Measurements from ENCODE around the gene ZNF628.

ZNF628 gene

GRCh38 chr19:55439052-55439451 is 37.4 kb upstream of the ZNF628 start:
- no peak overlapping the region for H3K4me3 ChIP-seq (ENCODE audit: low read depth, low read length)
- H3K9me3 ChIP-seq (ENCODE audit: control insufficient read depth, insufficient read depth, low read depth, low read length): no peaks in the 10 kb centered on the region
- TF ChIP-seq, protein P1, sequence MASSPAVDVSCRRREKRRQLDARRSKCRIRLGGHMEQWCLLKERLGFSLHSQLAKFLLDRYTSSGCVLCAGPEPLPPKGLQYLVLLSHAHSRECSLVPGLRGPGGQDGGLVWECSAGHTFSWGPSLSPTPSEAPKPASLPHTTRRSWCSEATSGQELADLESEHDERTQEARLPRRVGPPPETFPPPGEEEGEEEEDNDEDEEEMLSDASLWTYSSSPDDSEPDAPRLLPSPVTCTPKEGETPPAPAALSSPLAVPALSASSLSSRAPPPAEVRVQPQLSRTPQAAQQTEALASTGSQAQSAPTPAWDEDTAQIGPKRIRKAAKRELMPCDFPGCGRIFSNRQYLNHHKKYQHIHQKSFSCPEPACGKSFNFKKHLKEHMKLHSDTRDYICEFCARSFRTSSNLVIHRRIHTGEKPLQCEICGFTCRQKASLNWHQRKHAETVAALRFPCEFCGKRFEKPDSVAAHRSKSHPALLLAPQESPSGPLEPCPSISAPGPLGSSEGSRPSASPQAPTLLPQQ (tag by site-specific recombination; IDR thresholded peaks at IDR 0.05): no peak
- TF ChIP-seq ZNF768 (tag by site-specific recombination; IDR thresholded peaks at IDR 0.05) (peak; percentile 7; the same call in 1 of the 2 replicates), ZNF623 (tag by site-specific recombination; IDR thresholded peaks at IDR 0.05) (peak; percentile 100), ZNF302 (tag by site-specific recombination; IDR thresholded peaks at IDR 0.05; ENCODE audit: low read depth) (no peak), KLF8 (tag by site-specific recombination; IDR thresholded peaks at IDR 0.05) (0 out of 2 replicates have a peak, but pooled peaks have one; percentile 31), ZNF580 (tag by site-specific recombination; IDR thresholded peaks at IDR 0.05) (0 out of 2 replicates have a peak, but pooled peaks have one; percentile 28), ZNF785 (tag by site-specific recombination; IDR thresholded peaks at IDR 0.05) (no peak), ZNF132 (tag by site-specific recombination; IDR thresholded peaks at IDR 0.05; ENCODE audit: borderline replicate concordance) (no peak), ZNF280D (tag by site-specific recombination; IDR thresholded peaks at IDR 0.05) (peak; percentile 58; the same call in 1 of the 2 replicates), ZNF280C (tag by site-specific recombination; IDR thresholded peaks at IDR 0.05) (no peak)
- TF ChIP-seq, protein P2, sequence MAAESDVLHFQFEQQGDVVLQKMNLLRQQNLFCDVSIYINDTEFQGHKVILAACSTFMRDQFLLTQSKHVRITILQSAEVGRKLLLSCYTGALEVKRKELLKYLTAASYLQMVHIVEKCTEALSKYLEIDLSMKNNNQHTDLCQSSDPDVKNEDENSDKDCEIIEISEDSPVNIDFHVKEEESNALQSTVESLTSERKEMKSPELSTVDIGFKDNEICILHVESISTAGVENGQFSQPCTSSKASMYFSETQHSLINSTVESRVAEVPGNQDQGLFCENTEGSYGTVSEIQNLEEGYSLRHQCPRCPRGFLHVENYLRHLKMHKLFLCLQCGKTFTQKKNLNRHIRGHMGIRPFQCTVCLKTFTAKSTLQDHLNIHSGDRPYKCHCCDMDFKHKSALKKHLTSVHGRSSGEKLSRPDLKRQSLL (tag by site-specific recombination; IDR thresholded peaks at IDR 0.05): no peak
- no peaks in the 10 kb centered on the region for H3K36me3 ChIP-seq (ENCODE audit: control insufficient read depth in 2 of 2, insufficient read depth in 1 of 2, low read length in 2 of 2)
- ChIA-PET POLR2A (interaction anchor here (0.6 kb wide), 1 partner anchor 1377 kb away, joined by 5 read pairs; no protein-coding TSS in a partner anchor), CTCF (interaction anchor here (1.8 kb wide), 1 partner anchor 65 kb away, joined by 7 read pairs; no protein-coding TSS in a partner anchor)
- H3K4me1 ChIP-seq (ENCODE audit: control insufficient read depth, insufficient read depth, low read length): peaks cover 3% of the 10 kb centered on the region; the same call in 1 of the 2 replicates
- no peak overlapping the region for H3K27ac ChIP-seq (ENCODE audit: extremely low read depth, low read depth, low read length)

DNA sequence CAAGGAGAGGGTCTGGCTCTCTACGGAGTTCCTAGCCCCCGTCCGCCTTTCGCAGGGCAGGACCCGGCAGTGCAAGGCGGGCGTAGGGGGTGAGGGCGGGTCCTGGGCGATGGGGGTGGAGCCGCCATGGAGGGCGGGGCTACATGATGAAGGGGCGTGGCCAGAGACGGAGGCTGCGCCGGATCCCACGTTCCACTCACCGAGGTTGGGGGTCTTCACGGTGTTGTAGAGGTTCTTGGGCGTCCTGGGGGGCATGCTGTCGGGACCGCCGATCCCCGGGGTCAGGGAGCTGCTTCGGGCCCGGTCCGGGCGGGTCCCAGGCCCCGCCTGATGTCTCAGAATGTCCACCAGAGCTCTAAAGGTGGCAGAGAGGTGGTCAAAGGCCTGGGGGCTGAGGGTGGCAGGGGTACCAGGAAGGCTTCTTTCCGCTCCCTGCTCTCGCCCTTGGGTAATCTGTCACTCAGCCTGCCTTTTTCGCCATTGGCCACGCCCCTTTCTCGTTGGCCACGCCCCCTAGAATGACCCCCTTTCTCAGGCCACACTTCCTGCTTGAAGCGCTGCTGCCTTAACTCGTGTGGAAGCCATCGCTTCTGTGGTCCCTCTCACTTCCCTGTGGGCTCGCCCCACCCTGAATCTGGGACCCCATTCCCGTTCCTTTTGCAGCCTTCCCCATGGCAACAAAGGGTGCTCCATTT is 35.9 kb upstream of the ZNF628 start:
- peaks cover 3% of the 10 kb centered on the region; the same call in 1 of the 2 replicates for H3K4me1 ChIP-seq (ENCODE audit: control insufficient read depth, insufficient read depth, low read length)
- H3K9me3 ChIP-seq (ENCODE audit: control insufficient read depth, insufficient read depth, low read depth, low read length): no peaks in the 10 kb centered on the region
- H3K27ac ChIP-seq (ENCODE audit: extremely low read depth, low read depth, low read length): no peak overlapping the region
- no peak overlapping the region for H3K4me3 ChIP-seq (ENCODE audit: low read depth, low read length)
- CTCF ChIA-PET: interaction anchor here (1.0 to 1.7 kb wide), 2 partner anchors 26 to 28 kb away, joined by 3 to 5 read pairs; no protein-coding TSS in a partner anchor
- H3K36me3 ChIP-seq (ENCODE audit: control insufficient read depth in 2 of 2, insufficient read depth in 1 of 2, low read length in 2 of 2): no peaks in the 10 kb centered on the region
- POLR2A ChIA-PET: no interaction called here
- TF ChIP-seq ZFHX2 (tag by site-specific recombination; conservative IDR thresholded peaks at IDR 0.05) (no peak), BCL6B (tag by site-specific recombination; IDR thresholded peaks at IDR 0.05) (no peak), GFI1B (tag by site-specific recombination; IDR thresholded peaks at IDR 0.05) (no peak), ZNF341 (tag by site-specific recombination; IDR thresholded peaks at IDR 0.05; ENCODE audit: low read depth) (no peak), SP3 (tag by site-specific recombination; IDR thresholded peaks at IDR 0.05) (peak; percentile 47; the same call in 1 of the 2 replicates), ZNF18 (tag by site-specific recombination; IDR thresholded peaks at IDR 0.05) (no peak), KLF1 (tag by site-specific recombination; IDR thresholded peaks at IDR 0.05) (peak; percentile 29; the same call in 1 of the 2 replicates), ZNF239 (tag by site-specific recombination; IDR thresholded peaks at IDR 0.05) (no peak), KLF8 (tag by site-specific recombination; IDR thresholded peaks at IDR 0.05) (0 out of 2 replicates have a peak, but pooled peaks have one; percentile 17), HOXD13 (CRISPR knock-in tag; IDR thresholded peaks at IDR 0.05; ENCODE audit: borderline replicate concordance) (no peak)

All from HEK293 (cell line).